SK-N-DZ (cell line): ENCODE data around the gene PTPRR.
"Not testable (repeated sequence)": the region's sequence is repeated elsewhere in the genome, so short reads cannot be mapped to it uniquely, and the experiment has no call there.

Experiments
- DNase-seq: peaks from one replicate; pipeline ENCODE4 v3.0.0-alpha.2; 2015; ENCODE audit warnings: low spot score

PTPRR gene

GRCh38 chr12:70840656-70841350, 79.7 kb downstream of the PTPRR start:
- DNase-seq, result no peak

- no peak for DNase-seq
These were observed 81.0 kb downstream of the PTPRR start for GRCh38 chr12:70839544-70839943.

- no peak for DNase-seq
These were observed 82.4 kb downstream of the PTPRR start for GRCh38 chr12:70838127-70838526.

- DNase-seq, result no peak
These were observed 83.5 kb downstream of the PTPRR start for GRCh38 chr12:70837026-70837425.

GRCh38 chr12:70835948-70836347, 84.6 kb downstream of the PTPRR start:
- DNase-seq, result peak; percentile 10

GRCh38 chr12:70831543-70831942, 89.0 kb downstream of the PTPRR start:
- DNase-seq, result no peak

- DNase-seq, result no peak
These were observed 90.1 kb downstream of the PTPRR start for GRCh38 chr12:70830221-70831061.

GRCh38 chr12:70829070-70829469, 91.5 kb downstream of the PTPRR start:
- no peak for DNase-seq

GRCh38 chr12:70828351-70828750, 92.2 kb downstream of the PTPRR start:
- DNase-seq, result no peak

GRCh38 chr12:70826156-70826555, 94.4 kb downstream of the PTPRR start:
- DNase-seq, result no peak

- no peak for DNase-seq
These were observed 96.0 kb downstream of the PTPRR start for GRCh38 chr12:70824511-70824910.

GRCh38 chr12:70823182-70823976, 97.2 kb downstream of the PTPRR start:
- DNase-seq, result peak; percentile 17

- DNase-seq, result no peak
These were observed 98.1 kb downstream of the PTPRR start for GRCh38 chr12:70822412-70822811.

- no peak for DNase-seq
These were observed 104.6 kb downstream of the PTPRR start for GRCh38 chr12:70815971-70816391.

- no peak for DNase-seq
These were observed 105.5 kb downstream of the PTPRR start for GRCh38 chr12:70815056-70815455.

- DNase-seq, result no peak
These were observed 107.0 kb downstream of the PTPRR start for GRCh38 chr12:70813559-70813958.

- DNase-seq, result no peak
These were observed 108.4 kb downstream of the PTPRR start for GRCh38 chr12:70812136-70812535.

GRCh38 chr12:70809887-70810286, 110.7 kb downstream of the PTPRR start:
- no peak for DNase-seq

- not testable (repeated sequence) for DNase-seq
These were observed 112.5 kb downstream of the PTPRR start for GRCh38 chr12:70807993-70808392.

- DNase-seq, result no peak
These were observed 113.7 kb downstream of the PTPRR start for GRCh38 chr12:70806827-70807226.

GRCh38 chr12:70806043-70806442, 114.5 kb downstream of the PTPRR start:
- no peak for DNase-seq
